Liver (tissue), 9 donors: ENCODE results near the gene SLCO2A1. TPM values are rescaled to one million over a fixed set of nuclear protein-coding genes. Genes with fewer than 3 reads are reported as not detected.
A peak's percentile ranks its signal among the peaks of the same experiment; 100 is the strongest.

Experiments used
- DNase-seq: peaks from one replicate; pipeline ENCODE4 v3.0.0-alpha.2; 2017; ENCODE audit warnings: low spot score
- H3K27ac ChIP-seq, 2 donors: one replicate each; pipeline ENCODE4 v1.7.0; 2013; ENCODE audit warnings: inconsistent platforms in 2 of 2, low read length in 2 of 2, control low read depth in 1 of 2, low read depth in 1 of 2, mild to moderate bottlenecking in 1 of 2
- H3K27me3 ChIP-seq, 4 donors: one replicate each; pipeline versions ENCODE4 v1.6.1 to v1.7.0; 2013; ENCODE audit warnings: low read length in 3 of 4, inconsistent platforms in 1 of 4, mild to moderate bottlenecking in 1 of 4, moderate library complexity in 1 of 4; ENCODE audit not compliant: control insufficient read depth in 4 of 4, insufficient read depth in 4 of 4
- H3K36me3 ChIP-seq, 4 donors: one replicate each; pipeline versions ENCODE4 v1.6.1 to v1.7.0; 2013; ENCODE audit warnings: low read length in 3 of 4, mild to moderate bottlenecking in 3 of 4, low read depth in 1 of 4, moderate library complexity in 1 of 4; ENCODE audit not compliant: control insufficient read depth in 4 of 4, insufficient read depth in 3 of 4
- H3K4me1 ChIP-seq, 4 donors: one replicate each; pipeline versions ENCODE4 v1.6.1 to v1.7.0; 2013; ENCODE audit warnings: low read length in 3 of 4, mild to moderate bottlenecking in 3 of 4, moderate library complexity in 1 of 4; ENCODE audit not compliant: control insufficient read depth in 4 of 4, insufficient read depth in 4 of 4
- H3K4me3 ChIP-seq, 3 donors: one replicate each; pipeline versions ENCODE4 v1.6.1 to v1.7.0; 2013; ENCODE audit warnings: low read length in 3 of 3, control low read depth in 1 of 3, low read depth in 1 of 3, mild to moderate bottlenecking in 1 of 3
- H3K9ac ChIP-seq, 2 donors: one replicate each; pipeline ENCODE4 v1.7.0; 2013; ENCODE audit warnings: low read length in 2 of 2, mild to moderate bottlenecking in 2 of 2, moderate library complexity in 2 of 2, control low read depth in 1 of 2, low read depth in 1 of 2
- H3K9me3 ChIP-seq, 4 donors: one replicate each; pipeline versions ENCODE4 v1.6.1 to v1.7.0; 2013; ENCODE audit warnings: low read length in 3 of 4; ENCODE audit not compliant: control insufficient read depth in 4 of 4
- EGR1 ChIP-seq, 2 donors: IDR thresholded peaks; 2 replicates each; pipeline ENCODE4 v1.6.1; 2016 to 2018; ENCODE audit warnings: antibody characterized with exemption in 2 of 2, low read depth in 2 of 2
- FOXA1 ChIP-seq: IDR thresholded peaks from 2 replicates; pipeline ENCODE4 v1.6.1; 2016; ENCODE audit warnings: antibody characterized with exemption
- FOXA2 ChIP-seq: IDR thresholded peaks from 2 replicates; pipeline ENCODE4 v1.6.1; 2016; ENCODE audit warnings: antibody characterized with exemption
- GABPA ChIP-seq, 2 donors: IDR thresholded peaks in 1 of 2; conservative IDR thresholded peaks in 1 of 2; 2 replicates each; pipeline ENCODE4 v1.6.1; 2016; ENCODE audit warnings: antibody characterized with exemption in 2 of 2, mild to moderate bottlenecking in 1 of 2, moderate library complexity in 1 of 2
- HNF4A ChIP-seq, 2 donors: conservative IDR thresholded peaks; 2 replicates each; pipeline ENCODE4 v1.6.1; 2016; ENCODE audit warnings: antibody characterized with exemption in 2 of 2, mild to moderate bottlenecking in 2 of 2
- HNF4G ChIP-seq: IDR thresholded peaks from 2 replicates; pipeline ENCODE4 v1.6.1; 2016; ENCODE audit warnings: antibody characterized with exemption
- JUND ChIP-seq, 2 donors: IDR thresholded peaks; 2 replicates each; pipeline ENCODE4 v1.6.1; 2016; ENCODE audit warnings: antibody characterized with exemption in 2 of 2
- NR2F2 ChIP-seq: IDR thresholded peaks from 2 replicates; pipeline ENCODE4 v1.6.1; 2016; ENCODE audit warnings: antibody characterized with exemption
- RAD21 ChIP-seq, 2 donors: IDR thresholded peaks; 2 replicates each; pipeline ENCODE4 v1.6.1; 2016; ENCODE audit warnings: antibody characterized with exemption in 2 of 2, mild to moderate bottlenecking in 2 of 2
- RXRA ChIP-seq, 2 donors: IDR thresholded peaks; 2 replicates each; pipeline ENCODE4 v1.6.1; 2017 to 2018; ENCODE audit warnings: antibody characterized with exemption in 2 of 2, mild to moderate bottlenecking in 1 of 2
- SP1 ChIP-seq: IDR thresholded peaks from 2 replicates; pipeline ENCODE4 v1.6.1; 2018; ENCODE audit warnings: antibody characterized with exemption, mild to moderate bottlenecking
- TAF1 ChIP-seq: conservative IDR thresholded peaks from 2 replicates; pipeline ENCODE4 v1.6.1; 2016; ENCODE audit warnings: antibody characterized with exemption, mild to moderate bottlenecking
- YY1 ChIP-seq: IDR thresholded peaks from 2 replicates; pipeline ENCODE4 v1.6.1; 2016; ENCODE audit warnings: antibody characterized with exemption, mild to moderate bottlenecking
- WGBS: extraction: QIAGEN DNeasy Blood & Tissue Kit; methylation state at CpG from one replicate; pipeline ENCODE4 v1.1.7; 2013; 5-methylcytosine and 5-hydroxymethylcytosine counted together
- polyA plus RNA-seq, 2 donors: library from polyadenylated mRNA; stranded (reverse) in 1 of 2; unstranded in 1 of 2; fragments of 200-250 nt in 1 of 2; fragments of >200 nt in 1 of 2; fragmentation: Nextera tagmentation in 1 of 2; extraction: Ambion mirVana in 1 of 2; gene quantifications; one replicate each; pipeline versions ENCODE4 v1.2.1 to v1.2.3, GENCODE V29; 2013 to 2015
- total RNA-seq, 2 donors: library from RNA; depleted of rRNA; stranded (reverse); fragments of >200 nt; gene quantifications; one replicate each; pipeline ENCODE4 v1.2.3, GENCODE V29; 2014
- TF ChIP-seq, protein P1 (sequence below): IDR thresholded peaks from 2 replicates; pipeline ENCODE4 v1.6.1; 2016; ENCODE audit warnings: antibody characterized with exemption
- TF ChIP-seq, protein P2 (sequence below): IDR thresholded peaks from 2 replicates; pipeline ENCODE4 v1.6.1; 2016; ENCODE audit warnings: antibody characterized with exemption
- TF ChIP-seq, protein P3 (sequence below): IDR thresholded peaks from 2 replicates; pipeline ENCODE4 v1.6.1; 2016; ENCODE audit warnings: antibody characterized with exemption
- TF ChIP-seq, protein P4 (sequence below): IDR thresholded peaks from 2 replicates; pipeline ENCODE4 v1.6.1; 2016; ENCODE audit warnings: antibody characterized with exemption, mild to moderate bottlenecking
- donor health status: healthy.
- donor health status: healthy.
- donor health status: healthy.
- donor health status: healthy.
- donor health status: healthy.

The SLCO2A1 gene
- total and polyA plus RNA-seq, 4 donors: 0.56 to 3.1 (median 2.2) TPM

DNA sequence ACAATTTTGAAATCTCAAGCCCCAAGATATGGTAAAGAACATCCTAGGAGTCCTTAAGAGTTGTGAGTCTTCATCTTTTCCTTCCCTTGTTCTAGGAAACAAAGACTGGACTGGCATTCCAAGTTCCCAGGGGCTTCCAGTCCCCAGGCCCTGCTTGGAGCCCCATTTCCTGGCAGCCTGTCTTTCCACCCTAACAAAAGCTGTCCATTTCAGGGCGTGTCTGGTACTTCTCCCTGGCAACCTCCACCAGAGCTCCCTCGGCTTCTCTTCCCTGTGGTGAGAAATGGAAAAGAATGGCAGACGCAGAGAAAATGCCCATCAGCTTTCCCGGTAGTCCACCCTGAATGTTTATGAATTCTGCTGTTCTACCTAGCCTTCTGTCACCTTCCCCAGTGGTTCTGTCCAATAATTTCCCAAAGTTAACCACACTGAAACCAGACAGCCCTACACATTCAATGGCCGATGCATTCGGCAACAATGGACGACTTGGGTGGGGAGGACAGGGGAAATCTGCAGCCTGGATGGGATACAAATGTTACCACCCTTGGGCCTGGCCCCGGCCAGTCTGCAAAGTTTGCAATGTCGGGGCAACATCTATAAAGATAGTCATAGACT, 140.9 kb downstream of the SLCO2A1 start:
- Histone ChIP-seq H3K9ac (no peak overlapping the region), H3K4me1 (no peaks in the 10 kb centered on the region), H3K27ac (no peak overlapping the region), H3K27me3 (peaks cover 0 to under 1% (median 0%) of the 10 kb centered on the region in 4 donors), H3K4me3 (no peak overlapping the region), H3K36me3 (no peaks in the 10 kb centered on the region), H3K9me3 (no peaks in the 10 kb centered on the region)
- DNase-seq: peak; percentile 6
- TF ChIP-seq, protein P1, sequence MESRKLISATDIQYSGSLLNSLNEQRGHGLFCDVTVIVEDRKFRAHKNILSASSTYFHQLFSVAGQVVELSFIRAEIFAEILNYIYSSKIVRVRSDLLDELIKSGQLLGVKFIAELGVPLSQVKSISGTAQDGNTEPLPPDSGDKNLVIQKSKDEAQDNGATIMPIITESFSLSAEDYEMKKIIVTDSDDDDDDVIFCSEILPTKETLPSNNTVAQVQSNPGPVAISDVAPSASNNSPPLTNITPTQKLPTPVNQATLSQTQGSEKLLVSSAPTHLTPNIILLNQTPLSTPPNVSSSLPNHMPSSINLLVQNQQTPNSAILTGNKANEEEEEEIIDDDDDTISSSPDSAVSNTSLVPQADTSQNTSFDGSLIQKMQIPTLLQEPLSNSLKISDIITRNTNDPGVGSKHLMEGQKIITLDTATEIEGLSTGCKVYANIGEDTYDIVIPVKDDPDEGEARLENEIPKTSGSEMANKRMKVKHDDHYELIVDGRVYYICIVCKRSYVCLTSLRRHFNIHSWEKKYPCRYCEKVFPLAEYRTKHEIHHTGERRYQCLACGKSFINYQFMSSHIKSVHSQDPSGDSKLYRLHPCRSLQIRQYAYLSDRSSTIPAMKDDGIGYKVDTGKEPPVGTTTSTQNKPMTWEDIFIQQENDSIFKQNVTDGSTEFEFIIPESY: no peak
- TF ChIP-seq NR2F2 (no peak), FOXA1 (no peak), HNF4A (conservative IDR thresholded peaks at IDR 0.05) (no peak), FOXA2 (no peak), HNF4G (no peak), TAF1 (no peak), RAD21 (IDR thresholded peaks at IDR 0.05) (no peak), RXRA (IDR thresholded peaks at IDR 0.05) (no peak), SP1 (no peak), EGR1 (IDR thresholded peaks at IDR 0.05; ENCODE audit: low read depth in 2 of 2) (no peak), GABPA (IDR thresholded peaks at IDR 0.05 in 1 of 2, conservative IDR thresholded peaks at IDR 0.05 in 1 of 2) (no peak), JUND (IDR thresholded peaks at IDR 0.05) (no peak), YY1 (no peak)
- TF ChIP-seq, protein P2, sequence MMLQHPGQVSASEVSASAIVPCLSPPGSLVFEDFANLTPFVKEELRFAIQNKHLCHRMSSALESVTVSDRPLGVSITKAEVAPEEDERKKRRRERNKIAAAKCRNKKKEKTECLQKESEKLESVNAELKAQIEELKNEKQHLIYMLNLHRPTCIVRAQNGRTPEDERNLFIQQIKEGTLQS: no peak
- TF ChIP-seq, protein P3, sequence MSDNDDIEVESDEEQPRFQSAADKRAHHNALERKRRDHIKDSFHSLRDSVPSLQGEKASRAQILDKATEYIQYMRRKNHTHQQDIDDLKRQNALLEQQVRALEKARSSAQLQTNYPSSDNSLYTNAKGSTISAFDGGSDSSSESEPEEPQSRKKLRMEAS: no peak
- TF ChIP-seq, protein P4, sequence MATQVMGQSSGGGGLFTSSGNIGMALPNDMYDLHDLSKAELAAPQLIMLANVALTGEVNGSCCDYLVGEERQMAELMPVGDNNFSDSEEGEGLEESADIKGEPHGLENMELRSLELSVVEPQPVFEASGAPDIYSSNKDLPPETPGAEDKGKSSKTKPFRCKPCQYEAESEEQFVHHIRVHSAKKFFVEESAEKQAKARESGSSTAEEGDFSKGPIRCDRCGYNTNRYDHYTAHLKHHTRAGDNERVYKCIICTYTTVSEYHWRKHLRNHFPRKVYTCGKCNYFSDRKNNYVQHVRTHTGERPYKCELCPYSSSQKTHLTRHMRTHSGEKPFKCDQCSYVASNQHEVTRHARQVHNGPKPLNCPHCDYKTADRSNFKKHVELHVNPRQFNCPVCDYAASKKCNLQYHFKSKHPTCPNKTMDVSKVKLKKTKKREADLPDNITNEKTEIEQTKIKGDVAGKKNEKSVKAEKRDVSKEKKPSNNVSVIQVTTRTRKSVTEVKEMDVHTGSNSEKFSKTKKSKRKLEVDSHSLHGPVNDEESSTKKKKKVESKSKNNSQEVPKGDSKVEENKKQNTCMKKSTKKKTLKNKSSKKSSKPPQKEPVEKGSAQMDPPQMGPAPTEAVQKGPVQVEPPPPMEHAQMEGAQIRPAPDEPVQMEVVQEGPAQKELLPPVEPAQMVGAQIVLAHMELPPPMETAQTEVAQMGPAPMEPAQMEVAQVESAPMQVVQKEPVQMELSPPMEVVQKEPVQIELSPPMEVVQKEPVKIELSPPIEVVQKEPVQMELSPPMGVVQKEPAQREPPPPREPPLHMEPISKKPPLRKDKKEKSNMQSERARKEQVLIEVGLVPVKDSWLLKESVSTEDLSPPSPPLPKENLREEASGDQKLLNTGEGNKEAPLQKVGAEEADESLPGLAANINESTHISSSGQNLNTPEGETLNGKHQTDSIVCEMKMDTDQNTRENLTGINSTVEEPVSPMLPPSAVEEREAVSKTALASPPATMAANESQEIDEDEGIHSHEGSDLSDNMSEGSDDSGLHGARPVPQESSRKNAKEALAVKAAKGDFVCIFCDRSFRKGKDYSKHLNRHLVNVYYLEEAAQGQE: no peak
- 90% methylated on average over 9 of the region's 9 CpGs for WGBS
